HG02642 (cell line): Measurements from ENCODE around the gene JMJD6.
"Not testable (repeated sequence)": the region's sequence is repeated elsewhere in the genome, so short reads cannot be mapped to it uniquely, and the experiment has no call there.

ENCODE experiments used
- ATAC-seq: cut with Tn5 transposase; IDR thresholded peaks from one replicate; pipeline ENCODE4 v1.9.1; 2021; ENCODE audit warnings: mild to moderate bottlenecking; ENCODE audit not compliant: unreplicated experiment, poor library complexity

Gene JMJD6

GRCh38 chr17:76726231-76726775 lies at the start of gene JMJD6:
Gene JMJD6 (minus strand): TSS chr17:76726606. CDS start chr17:76726475, 131 bp downstream.
- ATAC-seq: peak; percentile 81

GRCh38 chr17:76775021-76775600 lies 48.7 kb upstream of the JMJD6 start:
- ATAC-seq: no peak

- no peak for ATAC-seq
Observed at GRCh38 chr17:76772842-76773525, 46.6 kb upstream of the JMJD6 start.

- no peak for ATAC-seq
Observed at GRCh38 chr17:76758570-76758969, 32.2 kb upstream of the JMJD6 start.

- no peak for ATAC-seq
Observed at GRCh38 chr17:76757256-76757655, 30.9 kb upstream of the JMJD6 start.

DNA sequence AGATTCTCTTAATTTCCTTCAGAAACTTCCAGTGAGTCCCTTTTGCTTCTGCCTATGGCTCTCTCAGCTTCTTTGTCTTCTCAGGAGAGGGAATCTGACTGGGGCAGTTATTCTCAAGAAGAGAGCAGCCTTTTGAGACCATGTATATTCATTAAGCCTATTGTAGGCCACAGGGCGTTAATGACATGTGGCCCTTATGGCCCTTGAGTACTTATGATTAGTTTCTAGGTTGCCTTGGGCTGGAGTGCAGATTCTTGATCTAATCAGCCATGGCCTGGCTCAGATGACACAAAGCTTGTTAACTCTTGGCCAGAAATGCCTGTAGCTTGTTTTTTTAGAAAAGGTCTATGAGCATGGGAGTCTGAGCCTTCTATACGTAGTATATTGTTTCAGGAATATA lies 28.9 kb upstream of the JMJD6 start:
- no peak for ATAC-seq

GRCh38 chr17:76753061-76753961 lies 26.9 kb upstream of the JMJD6 start:
- ATAC-seq: no peak

GRCh38 chr17:76752006-76752405 lies 25.6 kb upstream of the JMJD6 start:
- ATAC-seq: no peak

GRCh38 chr17:76751416-76751993 lies 25.1 kb upstream of the JMJD6 start:
- ATAC-seq: no peak

- ATAC-seq: no peak
Observed at GRCh38 chr17:76748657-76749056, 22.3 kb upstream of the JMJD6 start.

DNA sequence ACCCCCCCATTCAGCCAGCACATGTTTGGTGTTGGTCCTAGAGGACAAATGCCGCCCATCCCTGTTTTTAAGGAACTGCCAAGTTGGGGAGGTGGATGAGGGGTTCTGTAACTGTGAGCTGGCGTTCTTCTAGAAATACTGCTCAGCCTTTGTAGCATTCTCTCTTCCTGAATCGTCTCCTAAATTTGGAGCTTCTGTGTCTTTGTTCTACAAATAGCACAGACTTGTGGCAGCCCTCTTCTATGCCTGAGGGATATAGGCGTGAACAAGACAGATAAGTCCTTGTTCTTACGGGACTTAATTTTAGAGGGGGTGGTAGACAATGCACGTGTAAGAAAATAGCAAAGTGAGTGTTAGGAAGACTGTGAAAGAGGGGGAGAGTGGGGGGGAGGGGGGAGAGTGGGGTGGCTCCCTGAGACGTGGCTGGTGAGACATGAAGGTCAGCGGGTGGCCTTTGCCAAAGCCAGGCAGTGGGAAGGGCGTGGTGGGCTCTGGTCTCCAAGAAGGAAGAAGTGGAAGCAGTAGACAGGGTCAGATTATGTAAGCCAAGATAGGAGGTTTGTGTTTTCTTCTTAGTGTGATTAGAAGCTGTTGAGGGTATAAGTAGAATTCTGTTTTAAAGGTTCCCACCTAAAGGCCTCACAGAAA lies 21.4 kb upstream of the JMJD6 start:
- no peak for ATAC-seq

GRCh38 chr17:76745785-76746184 lies 19.4 kb upstream of the JMJD6 start:
- ATAC-seq: not testable (repeated sequence)

DNA sequence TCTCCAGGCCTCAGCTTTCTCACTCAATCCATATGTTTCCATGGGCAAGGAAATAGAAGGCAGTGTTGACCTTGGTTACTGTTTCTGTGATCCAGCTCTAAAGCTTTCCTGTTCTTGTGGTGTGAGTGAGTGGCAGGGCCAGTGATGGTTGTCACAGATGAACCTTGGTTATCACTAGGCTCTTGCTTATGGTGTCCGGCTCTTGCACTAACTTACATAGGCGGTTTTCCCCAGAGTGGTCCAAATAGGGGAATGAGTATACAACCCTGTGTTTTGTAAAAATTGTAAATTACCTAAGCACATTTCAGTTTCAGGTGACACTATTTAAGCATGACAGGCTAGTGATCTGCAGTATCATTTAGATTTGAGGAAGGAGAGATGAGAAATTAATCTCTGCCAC lies 18.3 kb upstream of the JMJD6 start:
- no peak for ATAC-seq

- ATAC-seq: no peak
Observed at GRCh38 chr17:76742958-76743357, 16.6 kb upstream of the JMJD6 start.

DNA sequence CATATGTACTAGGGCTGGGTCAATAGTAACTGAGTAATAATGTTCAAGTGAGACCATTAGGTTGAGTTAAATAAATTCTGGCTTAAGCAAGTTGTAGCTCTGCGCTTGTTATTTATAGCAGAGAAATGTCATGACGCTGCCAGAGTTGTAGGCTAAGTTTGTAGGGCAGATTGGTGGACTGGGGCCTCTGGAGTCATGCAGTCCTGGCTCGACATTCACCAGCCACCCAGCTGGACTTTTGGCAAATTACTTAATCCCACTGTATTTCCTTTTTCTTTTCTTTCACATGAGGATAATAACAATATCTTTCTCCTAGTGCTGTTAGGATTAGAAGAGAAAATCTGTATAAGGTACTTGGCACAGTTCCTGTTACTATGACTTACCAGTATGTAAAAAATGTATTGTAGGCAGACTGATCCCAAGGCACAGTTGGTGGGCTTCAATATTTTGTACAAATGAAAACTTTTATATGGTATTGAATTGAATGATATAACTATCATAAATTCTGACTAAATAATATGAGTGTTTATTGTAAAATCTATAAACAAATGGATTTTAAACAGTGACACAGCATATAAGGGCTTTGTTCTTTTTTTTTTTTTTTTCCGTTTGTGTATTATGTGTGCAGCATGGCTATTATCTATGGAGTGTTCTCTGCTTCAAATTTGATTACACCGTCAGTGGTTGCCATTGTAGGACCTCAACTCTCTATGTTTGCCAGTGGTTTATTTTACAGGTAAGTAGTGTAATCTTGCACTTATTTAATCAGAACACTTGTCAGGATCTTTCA lies 14.1 kb upstream of the JMJD6 start:
- ATAC-seq: no peak

- not testable (repeated sequence) for ATAC-seq
Observed at GRCh38 chr17:76739568-76740115, 13.2 kb upstream of the JMJD6 start.

GRCh38 chr17:76738468-76738850 lies 12.1 kb upstream of the JMJD6 start:
- ATAC-seq: no peak

- ATAC-seq: peak; percentile 63
Observed at GRCh38 chr17:76737676-76738467, 11.5 kb upstream of the JMJD6 start, which contains the start of gene MFSD11. Gene MFSD11 (plus strand): TSS chr17:76738119. CDS start chr17:76738353, 234 bp downstream.
